Kidney (tissue), 14 donors: Measurements from ENCODE around the gene POPDC3. TPM values are rescaled to one million over a fixed set of nuclear protein-coding genes. Genes with fewer than 3 reads are reported as not detected.

Experiments
- DNase-seq, 5 donors: peaks; one replicate each; pipeline ENCODE4 v3.0.0-alpha.2; 2013 to 2020
- FAIRE-seq: peaks from 2 replicates; lab custom pipeline; 2012; peaks lifted over from hg19 to GRCh38; lab: Jason Lieb, UNC
- H3K27ac ChIP-seq, 2 donors: one replicate each; pipeline ENCODE4 v1.7.0; 2013; ENCODE audit warnings: low read depth in 2 of 2, low read length in 2 of 2, inconsistent platforms in 1 of 2
- H3K27me3 ChIP-seq: one replicate; pipeline ENCODE4 v1.7.1; 2013; ENCODE audit warnings: low read length, inconsistent platforms; ENCODE audit not compliant: control insufficient read depth, insufficient read depth
- H3K36me3 ChIP-seq, 3 donors: one replicate each; pipeline versions ENCODE4 v1.7.0 to v1.7.1; 2013; ENCODE audit warnings: low read length in 3 of 3, control low read depth in 1 of 3, inconsistent platforms in 1 of 3; ENCODE audit not compliant: insufficient read depth in 3 of 3, control insufficient read depth in 2 of 3
- H3K4me1 ChIP-seq, 3 donors: one replicate each; pipeline versions ENCODE4 v1.7.0 to v1.7.1; 2013; ENCODE audit warnings: low read length in 3 of 3, inconsistent platforms in 1 of 3, low read depth in 1 of 3; ENCODE audit not compliant: control insufficient read depth in 2 of 3, insufficient read depth in 2 of 3
- H3K4me3 ChIP-seq, 3 donors: one replicate each; pipeline versions ENCODE4 v1.7.0 to v1.8.1; 2013; ENCODE audit warnings: low read length in 3 of 3, control low read depth in 1 of 3, inconsistent platforms in 1 of 3
- H3K9ac ChIP-seq, 3 donors: one replicate each; pipeline versions ENCODE4 v1.7.0 to v1.7.1; 2013; ENCODE audit warnings: low read length in 3 of 3, control low read depth in 1 of 3, inconsistent platforms in 1 of 3
- H3K9me3 ChIP-seq, 3 donors: one replicate each; pipeline versions ENCODE4 v1.7.0 to v1.7.1; 2013; ENCODE audit warnings: low read length in 3 of 3, control low read depth in 1 of 3, inconsistent platforms in 1 of 3; ENCODE audit not compliant: control insufficient read depth in 2 of 3, insufficient read depth in 1 of 3
- intact Hi-C: fragments of 100-400 bp; cut with DNase I; formaldehyde crosslinking; loops from one replicate; pipeline ENCODE4 v1.11.1; 2022
- polyA plus RNA-seq: library from polyadenylated mRNA; stranded (reverse); fragments of 350-450 nt; fragmentation: Illumina TruSeq; extraction: RNeasy Lipid Tissue Mini Kit (QIAGEN cat#74804); gene quantifications from one replicate; pipeline ENCODE4 v1.2.3, GENCODE V29; 2014; ENCODE audit warnings: low read depth, low replicate concordance; ENCODE audit not compliant: insufficient read depth
- total RNA-seq: library from RNA; stranded (reverse); fragmentation: NEBNext Ultra II Directional; extraction: Animal tissue kit (Norgen Biotek cat#: 25700); gene quantifications from one replicate; pipeline ENCODE4 v1.2.1, GENCODE V29; 2021
- TF ChIP-seq, protein P1 (sequence below): IDR thresholded peaks from 3 replicates; pipeline ENCODE4 v1.5.1; 2012; ENCODE audit warnings: mild to moderate bottlenecking, moderate library complexity, borderline replicate concordance; ENCODE audit not compliant: insufficient read depth; ENCODE audit errors: extremely low read depth
- donor health status: control.
- donor health status: control.
- donor health status: control.
- donor health status: control.
- donor health status: control.
- donor health status: DM: yes; HTN: yes; CAD: no.
- donor health status: Normal renal cell carcinoma (clear cell type).

POPDC3 gene
- total and polyA plus RNA-seq, 2 donors from 2014 or later: not detected

DNA sequence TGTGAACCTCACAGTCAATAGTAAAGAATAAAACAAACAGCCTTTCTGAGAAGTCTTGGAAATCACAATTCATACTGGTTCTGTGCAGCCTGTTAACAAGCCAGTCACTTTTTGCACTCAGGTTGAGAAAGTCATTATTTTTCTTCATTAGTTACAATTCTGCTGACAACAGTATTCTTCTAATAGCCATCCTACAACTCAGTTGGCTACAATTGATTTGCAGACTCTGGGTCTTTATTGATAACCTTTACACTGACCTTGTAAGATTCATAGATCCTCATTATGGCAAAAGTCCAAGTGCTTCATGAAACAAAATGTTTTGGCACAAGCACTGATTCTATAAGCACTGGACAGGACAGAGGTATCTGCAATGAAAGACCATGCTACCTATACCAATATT is 34.9 kb upstream of the POPDC3 start:
- no peaks in the 10 kb centered on the region for H3K4me1 ChIP-seq
- intact Hi-C loops: no loop called here
- no peak overlapping the region for H3K9ac ChIP-seq
- no peaks in the 10 kb centered on the region for H3K27me3 ChIP-seq
- DNase-seq: no peak
- no peak for FAIRE-seq
- no peaks in the 10 kb centered on the region for H3K36me3 ChIP-seq
- no peaks in the 10 kb centered on the region for H3K9me3 ChIP-seq
- no peak overlapping the region for H3K4me3 ChIP-seq
- TF ChIP-seq, protein P1, sequence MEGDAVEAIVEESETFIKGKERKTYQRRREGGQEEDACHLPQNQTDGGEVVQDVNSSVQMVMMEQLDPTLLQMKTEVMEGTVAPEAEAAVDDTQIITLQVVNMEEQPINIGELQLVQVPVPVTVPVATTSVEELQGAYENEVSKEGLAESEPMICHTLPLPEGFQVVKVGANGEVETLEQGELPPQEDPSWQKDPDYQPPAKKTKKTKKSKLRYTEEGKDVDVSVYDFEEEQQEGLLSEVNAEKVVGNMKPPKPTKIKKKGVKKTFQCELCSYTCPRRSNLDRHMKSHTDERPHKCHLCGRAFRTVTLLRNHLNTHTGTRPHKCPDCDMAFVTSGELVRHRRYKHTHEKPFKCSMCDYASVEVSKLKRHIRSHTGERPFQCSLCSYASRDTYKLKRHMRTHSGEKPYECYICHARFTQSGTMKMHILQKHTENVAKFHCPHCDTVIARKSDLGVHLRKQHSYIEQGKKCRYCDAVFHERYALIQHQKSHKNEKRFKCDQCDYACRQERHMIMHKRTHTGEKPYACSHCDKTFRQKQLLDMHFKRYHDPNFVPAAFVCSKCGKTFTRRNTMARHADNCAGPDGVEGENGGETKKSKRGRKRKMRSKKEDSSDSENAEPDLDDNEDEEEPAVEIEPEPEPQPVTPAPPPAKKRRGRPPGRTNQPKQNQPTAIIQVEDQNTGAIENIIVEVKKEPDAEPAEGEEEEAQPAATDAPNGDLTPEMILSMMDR: no peak
- H3K27ac ChIP-seq: no peak overlapping the region

DNA sequence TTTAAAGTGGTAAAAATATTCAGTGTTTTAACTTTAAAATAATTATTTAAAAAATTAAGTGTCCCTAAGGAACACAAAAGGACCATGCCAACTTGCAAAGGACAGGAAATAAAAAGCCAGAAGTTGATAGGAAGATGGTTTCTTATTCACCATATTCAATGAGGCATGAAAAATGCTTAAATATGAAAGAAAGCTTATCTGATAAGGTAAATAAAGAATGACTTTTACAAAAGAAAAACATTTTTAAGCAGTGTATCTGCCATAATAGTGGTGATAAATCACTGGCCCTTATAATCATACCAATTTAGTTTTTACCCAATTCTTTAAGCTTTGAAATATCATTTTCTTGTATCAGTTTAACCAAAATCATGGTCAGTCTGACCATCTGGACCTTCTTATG is 33.5 kb upstream of the POPDC3 start:
- TF ChIP-seq, protein P1: no peak
- no peak overlapping the region for H3K4me3 ChIP-seq
- H3K9me3 ChIP-seq: no peaks in the 10 kb centered on the region
- DNase-seq (no peak), FAIRE-seq (no peak)
- no peak overlapping the region for H3K9ac ChIP-seq
- H3K27ac ChIP-seq: no peak overlapping the region
- no peaks in the 10 kb centered on the region for H3K36me3 ChIP-seq
- intact Hi-C loops: no loop called here
- H3K27me3 ChIP-seq: no peaks in the 10 kb centered on the region
- H3K4me1 ChIP-seq: no peaks in the 10 kb centered on the region

DNA sequence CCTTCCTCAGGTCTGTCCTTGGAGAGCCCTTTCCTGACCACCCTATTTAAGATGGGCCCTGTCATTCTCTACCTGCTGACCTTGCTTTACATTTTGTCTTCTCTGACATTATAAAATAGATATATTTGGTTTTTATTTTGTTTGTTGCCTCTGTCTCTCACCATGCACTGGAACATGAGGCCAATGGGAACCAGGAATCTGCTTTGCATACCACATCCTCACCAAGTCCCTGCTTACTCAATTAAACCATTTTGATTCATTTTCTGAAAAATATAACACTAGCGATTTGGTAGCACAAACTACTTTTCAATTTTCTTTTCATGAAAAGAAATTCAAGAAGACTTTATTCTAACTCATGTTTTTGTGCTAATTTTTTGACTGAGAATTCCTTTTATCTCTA is 32.8 kb upstream of the POPDC3 start:
- FAIRE-seq: no peak
- TF ChIP-seq, protein P1: no peak
- intact Hi-C loops: no loop called here
- H3K27ac ChIP-seq: no peak overlapping the region
- H3K9me3 ChIP-seq: no peaks in the 10 kb centered on the region
- no peaks in the 10 kb centered on the region for H3K4me1 ChIP-seq
- H3K36me3 ChIP-seq: no peaks in the 10 kb centered on the region
- H3K27me3 ChIP-seq: no peaks in the 10 kb centered on the region
- no peak overlapping the region for H3K4me3 ChIP-seq
- no peak overlapping the region for H3K9ac ChIP-seq
- DNase-seq: no peak

DNA sequence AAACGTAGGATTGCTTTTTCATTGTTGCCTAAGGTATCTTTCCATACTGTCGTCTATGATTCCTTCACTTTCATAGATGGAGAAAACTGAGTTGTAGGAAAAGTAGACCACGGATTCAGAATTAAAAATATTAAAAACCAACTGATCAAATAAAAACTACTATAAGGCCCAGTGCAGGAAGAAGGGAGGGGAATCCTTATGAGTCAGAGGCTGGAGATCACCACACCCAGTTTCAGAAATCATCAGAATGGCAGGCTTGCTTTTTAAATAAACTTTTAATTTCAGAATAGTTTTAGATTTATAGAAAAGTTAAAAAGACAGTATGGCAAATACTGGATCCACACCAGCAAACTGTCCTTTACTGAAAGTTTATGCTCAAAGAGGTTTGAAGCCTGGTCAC is 32.0 kb upstream of the POPDC3 start:
- no peak overlapping the region for H3K27ac ChIP-seq
- intact Hi-C loops: no loop called here
- no peaks in the 10 kb centered on the region for H3K27me3 ChIP-seq
- H3K4me1 ChIP-seq: no peaks in the 10 kb centered on the region
- no peak overlapping the region for H3K4me3 ChIP-seq
- DNase-seq: no peak
- FAIRE-seq: no peak
- no peaks in the 10 kb centered on the region for H3K9me3 ChIP-seq
- TF ChIP-seq, protein P1: no peak
- no peaks in the 10 kb centered on the region for H3K36me3 ChIP-seq
- H3K9ac ChIP-seq: no peak overlapping the region
